HepG2 (cell line): ENCODE data around the gene PAQR7. TPM values are rescaled to one million over a fixed set of nuclear protein-coding genes. Genes with fewer than 3 reads are reported as not detected.
A peak's percentile ranks its signal among the peaks of the same experiment; 100 is the strongest.

ENCODE experiments used
- KDM5A ChIP-seq: fragments of 200-600 bp; sonication (generic); IDR thresholded peaks from 2 replicates; pipeline ENCODE4 v1.7.0; 2018; ENCODE audit warnings: antibody characterized with exemption, mild to moderate bottlenecking, low read length, borderline replicate concordance
- NPAS2 ChIP-seq: sonication (generic); formaldehyde crosslinking; IDR thresholded peaks from 2 replicates; pipeline ENCODE4 v1.8.0; 2022; ENCODE audit warnings: mild to moderate bottlenecking, missing genetic modification reagents, borderline replicate concordance
- POLR2A ChIP-seq, 2 experiments: IDR thresholded peaks; 2 replicates each; pipeline ENCODE4 v1.6.1; 2011; ENCODE audit warnings: low read depth in 2 of 2, low read length in 2 of 2, mild to moderate bottlenecking in 1 of 2, moderate library complexity in 1 of 2; ENCODE audit not compliant: insufficient read depth in 1 of 2
- SPEN ChIP-seq: sonication (generic); formaldehyde crosslinking; IDR thresholded peaks from 2 replicates; pipeline ENCODE4 v1.5.1; 2020; ENCODE audit warnings: low read depth, mild to moderate bottlenecking, missing genetic modification reagents
- TEAD2 ChIP-seq: sonication (generic); formaldehyde crosslinking; IDR thresholded peaks from 2 replicates; pipeline ENCODE4 v1.9.0; 2021; ENCODE audit warnings: missing genetic modification reagents
- TRIM24 ChIP-seq: sonication (generic); formaldehyde crosslinking; IDR thresholded peaks from 2 replicates; pipeline ENCODE4 v1.8.0; 2022; ENCODE audit warnings: mild to moderate bottlenecking, missing genetic modification reagents
- TSC22D2 ChIP-seq: sonication (generic); formaldehyde crosslinking; IDR thresholded peaks from 2 replicates; pipeline ENCODE4 v1.5.1; 2020; ENCODE audit warnings: missing genetic modification reagents, mild to moderate bottlenecking, borderline replicate concordance
- ZNF136 ChIP-seq: sonication (generic); formaldehyde crosslinking; IDR thresholded peaks from 2 replicates; pipeline ENCODE4 v1.8.1; 2022; ENCODE audit warnings: low read depth, mild to moderate bottlenecking, moderate library complexity, missing genetic modification reagents
- ZNF614 ChIP-seq: IDR thresholded peaks from 2 replicates; pipeline ENCODE4 v1.6.1; 2018; ENCODE audit warnings: missing biosample characterization, missing genetic modification reagents, inconsistent platforms, borderline replicate concordance
- ZNF615 ChIP-seq: sonication (generic); formaldehyde crosslinking; IDR thresholded peaks from 2 replicates; pipeline ENCODE4 v1.5.0; 2020; ENCODE audit warnings: mild to moderate bottlenecking, missing genetic modification reagents, borderline replicate concordance
- ZNF7 ChIP-seq: IDR thresholded peaks from 2 replicates; pipeline ENCODE4 v1.6.1; 2016; ENCODE audit warnings: missing biosample characterization, missing genetic modification reagents
- ZNF709 ChIP-seq: sonication (generic); formaldehyde crosslinking; IDR thresholded peaks from 2 replicates; pipeline ENCODE4 v1.5.0; 2020; ENCODE audit warnings: mild to moderate bottlenecking, missing genetic modification reagents
- ZNF781 ChIP-seq: sonication (generic); formaldehyde crosslinking; IDR thresholded peaks from 2 replicates; pipeline ENCODE4 v1.5.1; 2020; ENCODE audit warnings: borderline replicate concordance, mild to moderate bottlenecking, missing genetic modification reagents; ENCODE audit errors: not compliant biosample characterization
- polyA plus RNA-seq, 8 experiments: library from polyadenylated mRNA; depleted of rRNA in 3 of 8; stranded (reverse) in 7 of 8; unstranded in 1 of 8; fragments of >200 nt; fragmentation: Illumina TruSeq in 4 of 8; extraction: Trizol in 4 of 8; gene quantifications; 2 replicates each; pipeline versions ENCODE4 v1.2.1 to v1.2.3, GENCODE V29; 2011 to 2016; ENCODE audit warnings: low read depth in 4 of 8, missing spikeins in 1 of 8, mixed read lengths in 1 of 8; ENCODE audit not compliant: insufficient read depth in 1 of 8
- total RNA-seq, 5 experiments: library from RNA; depleted of rRNA; stranded (reverse); fragments of >200 nt; fragmentation: Illumina TruSeq; extraction: Trizol; gene quantifications; 2 replicates each; pipeline ENCODE4 v1.2.3, GENCODE V29; 2016; ENCODE audit warnings: low read depth in 1 of 5
- TF ChIP-seq, protein P1 (sequence below): sonication (generic); formaldehyde crosslinking; IDR thresholded peaks from 2 replicates; pipeline ENCODE4 v1.8.0; 2022; ENCODE audit warnings: missing genetic modification reagents, mild to moderate bottlenecking, borderline replicate concordance
- TF ChIP-seq, protein P2 (sequence below): sonication (generic); formaldehyde crosslinking; IDR thresholded peaks from 2 replicates; pipeline ENCODE4 v1.9.0; 2021; ENCODE audit warnings: missing genetic modification reagents, borderline replicate concordance
- TF ChIP-seq, protein P3 (sequence below): sonication (generic); formaldehyde crosslinking; IDR thresholded peaks from 2 replicates; pipeline ENCODE4 v1.5.1; 2020; ENCODE audit warnings: mild to moderate bottlenecking, missing genetic modification reagents, moderate library complexity
- TF ChIP-seq, protein P4 (sequence below): IDR thresholded peaks from 2 replicates; pipeline ENCODE4 v1.6.1; 2016
- TF ChIP-seq, protein P5 (sequence below): IDR thresholded peaks from 2 replicates; pipeline ENCODE4 v1.6.1; 2016; ENCODE audit warnings: missing biosample characterization, missing genetic modification reagents, low read depth

PAQR7 gene
- total and polyA plus RNA-seq, 2 of the 13 experiments (the other 11 are each of a cell fraction or from before 2014, with no cell fraction given) = 13.2 to 16.6 TPM

DNA sequence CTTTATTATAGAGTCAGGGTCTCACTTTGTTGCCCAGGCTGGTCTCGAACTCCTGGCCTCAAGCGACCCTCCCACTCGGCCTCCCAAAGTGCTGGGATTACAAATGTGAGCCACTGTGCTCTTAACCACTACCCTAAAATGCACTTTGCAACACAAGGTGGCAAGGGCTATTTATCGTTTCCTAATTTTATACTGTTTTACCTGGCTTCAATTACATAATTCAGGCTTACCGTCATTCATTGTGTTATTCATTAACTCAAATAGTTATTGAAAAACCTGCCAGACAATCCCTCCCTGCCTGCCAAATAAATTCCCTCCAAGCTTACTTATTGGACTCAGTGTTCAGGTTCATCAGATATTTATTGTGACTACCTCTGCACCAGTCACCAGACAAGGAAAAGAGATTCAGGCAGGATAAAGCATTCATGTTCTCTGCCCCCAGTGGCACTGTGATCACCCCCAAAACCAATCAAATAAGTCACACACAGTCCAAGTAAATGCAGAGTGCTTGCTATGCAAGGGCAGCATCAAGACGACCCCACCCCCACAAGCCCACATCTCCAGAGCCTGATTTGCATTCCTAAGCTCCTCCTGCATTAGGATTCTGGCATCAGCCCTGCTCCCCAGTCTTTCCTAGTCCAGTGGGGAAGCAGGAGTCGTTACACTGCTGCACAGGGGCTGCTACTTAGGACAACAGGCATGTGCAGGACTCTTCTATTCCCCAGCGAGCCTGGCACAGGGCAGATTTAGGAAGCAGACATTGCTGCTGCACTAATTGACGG lies 8.1 kb downstream of the PAQR7 start (continued):
- TF ChIP-seq, protein P1, sequence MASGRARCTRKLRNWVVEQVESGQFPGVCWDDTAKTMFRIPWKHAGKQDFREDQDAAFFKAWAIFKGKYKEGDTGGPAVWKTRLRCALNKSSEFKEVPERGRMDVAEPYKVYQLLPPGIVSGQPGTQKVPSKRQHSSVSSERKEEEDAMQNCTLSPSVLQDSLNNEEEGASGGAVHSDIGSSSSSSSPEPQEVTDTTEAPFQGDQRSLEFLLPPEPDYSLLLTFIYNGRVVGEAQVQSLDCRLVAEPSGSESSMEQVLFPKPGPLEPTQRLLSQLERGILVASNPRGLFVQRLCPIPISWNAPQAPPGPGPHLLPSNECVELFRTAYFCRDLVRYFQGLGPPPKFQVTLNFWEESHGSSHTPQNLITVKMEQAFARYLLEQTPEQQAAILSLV (CRISPR knock-in tag) = no peak
- TF ChIP-seq TEAD2 (CRISPR knock-in tag) (no peak), ZNF7 (CRISPR knock-in tag) (no peak), ZNF709 (CRISPR knock-in tag) (no peak), NPAS2 (CRISPR knock-in tag) (no peak), SPEN (CRISPR knock-in tag) (peak; percentile 18; the same call in 1 of the 2 replicates), ZNF136 (CRISPR knock-in tag) (no peak), TSC22D2 (no peak), KDM5A (no peak), TRIM24 (CRISPR knock-in tag) (no peak), ZNF781 (CRISPR knock-in tag) (no peak), ZNF615 (CRISPR knock-in tag) (no peak), POLR2A (IDR thresholded peaks at IDR 0.05; ENCODE audit: insufficient read depth in 1 of 2, low read depth in 2 of 2, low read length in 2 of 2) (peak in 1 of 2 experiments; percentile 32; a peak in 1 of 4 replicates), ZNF614 (no peak)
- TF ChIP-seq, protein P2, sequence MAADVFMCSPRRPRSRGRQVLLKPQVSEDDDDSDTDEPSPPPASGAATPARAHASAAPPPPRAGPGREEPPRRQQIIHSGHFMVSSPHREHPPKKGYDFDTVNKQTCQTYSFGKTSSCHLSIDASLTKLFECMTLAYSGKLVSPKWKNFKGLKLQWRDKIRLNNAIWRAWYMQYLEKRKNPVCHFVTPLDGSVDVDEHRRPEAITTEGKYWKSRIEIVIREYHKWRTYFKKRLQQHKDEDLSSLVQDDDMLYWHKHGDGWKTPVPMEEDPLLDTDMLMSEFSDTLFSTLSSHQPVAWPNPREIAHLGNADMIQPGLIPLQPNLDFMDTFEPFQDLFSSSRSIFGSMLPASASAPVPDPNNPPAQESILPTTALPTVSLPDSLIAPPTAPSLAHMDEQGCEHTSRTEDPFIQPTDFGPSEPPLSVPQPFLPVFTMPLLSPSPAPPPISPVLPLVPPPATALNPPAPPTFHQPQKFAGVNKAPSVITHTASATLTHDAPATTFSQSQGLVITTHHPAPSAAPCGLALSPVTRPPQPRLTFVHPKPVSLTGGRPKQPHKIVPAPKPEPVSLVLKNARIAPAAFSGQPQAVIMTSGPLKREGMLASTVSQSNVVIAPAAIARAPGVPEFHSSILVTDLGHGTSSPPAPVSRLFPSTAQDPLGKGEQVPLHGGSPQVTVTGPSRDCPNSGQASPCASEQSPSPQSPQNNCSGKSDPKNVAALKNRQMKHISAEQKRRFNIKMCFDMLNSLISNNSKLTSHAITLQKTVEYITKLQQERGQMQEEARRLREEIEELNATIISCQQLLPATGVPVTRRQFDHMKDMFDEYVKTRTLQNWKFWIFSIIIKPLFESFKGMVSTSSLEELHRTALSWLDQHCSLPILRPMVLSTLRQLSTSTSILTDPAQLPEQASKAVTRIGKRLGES (CRISPR knock-in tag) = no peak
- TF ChIP-seq, protein P3, sequence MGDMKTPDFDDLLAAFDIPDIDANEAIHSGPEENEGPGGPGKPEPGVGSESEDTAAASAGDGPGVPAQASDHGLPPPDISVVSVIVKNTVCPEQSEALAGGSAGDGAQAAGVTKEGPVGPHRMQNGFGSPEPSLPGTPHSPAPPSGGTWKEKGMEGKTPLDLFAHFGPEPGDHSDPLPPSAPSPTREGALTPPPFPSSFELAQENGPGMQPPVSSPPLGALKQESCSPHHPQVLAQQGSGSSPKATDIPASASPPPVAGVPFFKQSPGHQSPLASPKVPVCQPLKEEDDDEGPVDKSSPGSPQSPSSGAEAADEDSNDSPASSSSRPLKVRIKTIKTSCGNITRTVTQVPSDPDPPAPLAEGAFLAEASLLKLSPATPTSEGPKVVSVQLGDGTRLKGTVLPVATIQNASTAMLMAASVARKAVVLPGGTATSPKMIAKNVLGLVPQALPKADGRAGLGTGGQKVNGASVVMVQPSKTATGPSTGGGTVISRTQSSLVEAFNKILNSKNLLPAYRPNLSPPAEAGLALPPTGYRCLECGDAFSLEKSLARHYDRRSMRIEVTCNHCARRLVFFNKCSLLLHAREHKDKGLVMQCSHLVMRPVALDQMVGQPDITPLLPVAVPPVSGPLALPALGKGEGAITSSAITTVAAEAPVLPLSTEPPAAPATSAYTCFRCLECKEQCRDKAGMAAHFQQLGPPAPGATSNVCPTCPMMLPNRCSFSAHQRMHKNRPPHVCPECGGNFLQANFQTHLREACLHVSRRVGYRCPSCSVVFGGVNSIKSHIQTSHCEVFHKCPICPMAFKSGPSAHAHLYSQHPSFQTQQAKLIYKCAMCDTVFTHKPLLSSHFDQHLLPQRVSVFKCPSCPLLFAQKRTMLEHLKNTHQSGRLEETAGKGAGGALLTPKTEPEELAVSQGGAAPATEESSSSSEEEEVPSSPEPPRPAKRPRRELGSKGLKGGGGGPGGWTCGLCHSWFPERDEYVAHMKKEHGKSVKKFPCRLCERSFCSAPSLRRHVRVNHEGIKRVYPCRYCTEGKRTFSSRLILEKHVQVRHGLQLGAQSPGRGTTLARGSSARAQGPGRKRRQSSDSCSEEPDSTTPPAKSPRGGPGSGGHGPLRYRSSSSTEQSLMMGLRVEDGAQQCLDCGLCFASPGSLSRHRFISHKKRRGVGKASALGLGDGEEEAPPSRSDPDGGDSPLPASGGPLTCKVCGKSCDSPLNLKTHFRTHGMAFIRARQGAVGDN (CRISPR knock-in tag) = peak; percentile 41
- TF ChIP-seq, protein P4, sequence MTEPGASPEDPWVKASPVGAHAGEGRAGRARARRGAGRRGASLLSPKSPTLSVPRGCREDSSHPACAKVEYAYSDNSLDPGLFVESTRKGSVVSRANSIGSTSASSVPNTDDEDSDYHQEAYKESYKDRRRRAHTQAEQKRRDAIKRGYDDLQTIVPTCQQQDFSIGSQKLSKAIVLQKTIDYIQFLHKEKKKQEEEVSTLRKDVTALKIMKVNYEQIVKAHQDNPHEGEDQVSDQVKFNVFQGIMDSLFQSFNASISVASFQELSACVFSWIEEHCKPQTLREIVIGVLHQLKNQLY (CRISPR knock-in tag) = no peak
- TF ChIP-seq, protein P5, sequence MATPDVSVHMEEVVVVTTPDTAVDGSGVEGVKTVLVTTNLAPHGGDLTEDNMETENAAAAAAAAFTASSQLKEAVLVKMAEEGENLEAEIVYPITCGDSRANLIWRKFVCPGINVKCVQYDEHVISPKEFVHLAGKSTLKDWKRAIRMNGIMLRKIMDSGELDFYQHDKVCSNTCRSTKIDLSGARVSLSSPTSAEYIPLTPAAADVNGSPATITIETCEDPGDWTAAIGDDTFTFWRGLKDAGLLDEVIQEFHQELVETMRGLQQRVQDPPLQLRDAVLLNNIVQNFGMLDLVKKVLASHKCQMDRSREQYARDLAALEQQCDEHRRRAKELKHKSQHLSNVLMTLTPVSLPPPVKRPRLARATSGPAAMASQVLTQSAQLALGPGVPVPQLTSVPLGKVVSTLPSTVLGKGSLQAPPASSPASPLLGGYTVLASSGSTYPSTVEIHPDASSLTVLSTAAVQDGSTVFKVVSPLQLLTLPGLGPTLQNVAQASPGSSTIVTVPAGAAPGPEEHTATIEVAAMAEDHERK (CRISPR knock-in tag) = no peak
